Right lobe of liver (tissue), 6 donors: Measurements from ENCODE around the gene CIC. TPM values are rescaled to one million over a fixed set of nuclear protein-coding genes. Genes with fewer than 3 reads are reported as not detected.

Experiments used
- ATAC-seq, 4 donors: fragments of 200-7000 bp; cut with Tn5 transposase; one replicate each; pipeline ENCODE4 v1.9.1; 2020; ENCODE audit warnings: mild to moderate bottlenecking in 4 of 4, moderate library complexity in 4 of 4
- DNase-seq, 3 donors: peaks; one replicate each; pipeline ENCODE4 v3.0.0-alpha.2; 2020
- H3K27ac ChIP-seq, 3 donors: fragments of 200-600 bp; one replicate each; pipeline ENCODE4 v1.8.0; 2022
- H3K27me3 ChIP-seq, 2 donors: fragments of 200-600 bp; one replicate each; pipeline ENCODE4 v1.8.0; 2022
- H3K36me3 ChIP-seq, 4 donors: fragments of 200-600 bp; sonication (generic) in 1 of 4; one replicate each; pipeline versions ENCODE4 v1.5.1 to v1.8.0; 2017 to 2022; ENCODE audit warnings: control low read depth in 1 of 4
- H3K4me1 ChIP-seq, 4 donors: fragments of 200-600 bp; sonication (generic) in 1 of 4; one replicate each; pipeline versions ENCODE4 v1.5.1 to v1.8.0; 2017 to 2022; ENCODE audit warnings: control low read depth in 1 of 4
- H3K4me3 ChIP-seq, 3 donors: fragments of 200-600 bp; one replicate each; pipeline ENCODE4 v1.8.0; 2022
- H3K9me3 ChIP-seq, 4 donors: fragments of 200-600 bp; sonication (generic) in 1 of 4; one replicate each; pipeline versions ENCODE4 v1.5.1 to v1.8.0; 2017 to 2022; ENCODE audit warnings: control low read depth in 1 of 4
- POLR2A ChIP-seq: fragments of 450-650 bp; IDR thresholded peaks from one replicate; pipeline ENCODE4 v1.6.1; 2017; ENCODE audit warnings: antibody characterized with exemption, mild to moderate bottlenecking
- WGBS: methylation state at CpG from one replicate; pipeline ENCODE4 v1.1.6; 2018; ENCODE audit warnings: low coverage, low lambda C conversion rate; ENCODE audit not compliant: insufficient coverage; ENCODE audit errors: missing lambda C conversion rate; 5-methylcytosine and 5-hydroxymethylcytosine counted together
- intact Hi-C, 2 donors: fragments of 100-400 bp; cut with DNase I; formaldehyde crosslinking; loops; one replicate each; pipeline versions ENCODE4 v1.11.2 to v1.14.1; 2022
- total RNA-seq, 6 experiments: library from RNA; depleted of rRNA in 2 of 6; stranded (reverse); fragments of >200 nt in 2 of 6; fragmentation: NEBNext Ultra II Directional in 3 of 6; extraction: Animal tissue kit (Norgen Biotek cat#: 25700) in 3 of 6; gene quantifications; one replicate each; pipeline versions ENCODE4 v1.1.0 to v1.2.4, GENCODE V29; 2016 to 2023
- TF ChIP-seq, protein P1 (sequence below), 4 donors: fragments of 200-600 bp in 3 of 4; fragments of 450-650 bp in 1 of 4; IDR thresholded peaks; one replicate each; pipeline versions ENCODE4 v1.5.1 to v1.8.0; 2016 to 2022; ENCODE audit warnings: antibody characterized with exemption in 4 of 4, mild to moderate bottlenecking in 2 of 4
- donor health status: DM: no; HTN: yes; CAD: no.
- donor health status: DM: no; HTN: no; CAD: no.
- donor health status: DM: no; HTN: no; CAD: no.
- donor health status: DM: no; HTN: yes; CAD: no.
- donor health status: DM: no; HTN: yes; CAD: no.

Gene CIC
- total RNA-seq, 6 experiments from 2014 or later: 19.9 to 53.6 (median 35.2) TPM

DNA sequence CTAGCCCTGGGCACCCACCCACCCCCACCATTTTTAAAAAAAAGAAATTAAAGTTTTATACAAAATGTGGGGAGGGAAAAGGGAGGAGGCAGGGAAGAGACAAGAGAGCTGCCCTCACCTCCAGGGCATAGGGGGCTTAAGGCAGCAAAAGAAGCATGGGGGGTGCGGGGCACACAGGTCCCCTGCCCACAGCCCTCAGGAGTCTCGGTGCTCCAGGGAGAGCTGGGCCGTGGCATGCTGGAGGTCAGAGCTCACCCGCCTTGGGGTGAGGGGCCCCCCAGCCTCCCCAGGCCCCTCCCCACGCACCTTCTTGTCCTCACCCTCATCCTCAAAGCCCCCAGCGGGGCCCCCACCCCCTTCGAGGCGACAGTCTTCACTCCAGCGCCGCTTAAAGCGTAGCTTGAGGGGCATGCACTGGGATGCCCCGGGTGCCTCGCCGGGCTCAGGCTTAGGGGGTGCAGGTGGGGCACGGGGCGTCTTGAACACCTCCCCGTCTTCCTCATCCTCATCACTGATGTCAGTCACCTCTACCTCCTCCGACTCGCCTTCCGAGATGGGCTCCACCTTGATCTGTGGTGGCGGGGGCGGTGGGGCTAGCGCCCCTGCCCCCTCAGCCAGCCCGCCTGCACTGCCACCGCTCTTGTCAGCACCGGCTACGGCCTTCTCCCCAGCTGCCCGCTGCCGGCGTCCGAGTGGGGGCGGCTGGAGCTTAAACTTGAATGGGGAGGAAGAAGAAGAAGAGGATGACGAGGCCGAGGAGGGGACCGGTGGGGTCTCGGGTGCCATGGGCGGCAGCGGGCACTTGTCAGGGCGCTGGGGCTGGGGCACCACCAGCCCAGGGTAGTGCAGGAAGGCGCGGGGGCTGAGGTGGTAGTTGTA, 20.5 kb upstream of the CIC start:
- DNase-seq (no peak), ATAC-seq (no peak)
- no peaks in the 10 kb centered on the region for H3K9me3 ChIP-seq
- H3K27me3 ChIP-seq: no peaks in the 10 kb centered on the region
- no peak for TF ChIP-seq POLR2A
- TF ChIP-seq, protein P1, sequence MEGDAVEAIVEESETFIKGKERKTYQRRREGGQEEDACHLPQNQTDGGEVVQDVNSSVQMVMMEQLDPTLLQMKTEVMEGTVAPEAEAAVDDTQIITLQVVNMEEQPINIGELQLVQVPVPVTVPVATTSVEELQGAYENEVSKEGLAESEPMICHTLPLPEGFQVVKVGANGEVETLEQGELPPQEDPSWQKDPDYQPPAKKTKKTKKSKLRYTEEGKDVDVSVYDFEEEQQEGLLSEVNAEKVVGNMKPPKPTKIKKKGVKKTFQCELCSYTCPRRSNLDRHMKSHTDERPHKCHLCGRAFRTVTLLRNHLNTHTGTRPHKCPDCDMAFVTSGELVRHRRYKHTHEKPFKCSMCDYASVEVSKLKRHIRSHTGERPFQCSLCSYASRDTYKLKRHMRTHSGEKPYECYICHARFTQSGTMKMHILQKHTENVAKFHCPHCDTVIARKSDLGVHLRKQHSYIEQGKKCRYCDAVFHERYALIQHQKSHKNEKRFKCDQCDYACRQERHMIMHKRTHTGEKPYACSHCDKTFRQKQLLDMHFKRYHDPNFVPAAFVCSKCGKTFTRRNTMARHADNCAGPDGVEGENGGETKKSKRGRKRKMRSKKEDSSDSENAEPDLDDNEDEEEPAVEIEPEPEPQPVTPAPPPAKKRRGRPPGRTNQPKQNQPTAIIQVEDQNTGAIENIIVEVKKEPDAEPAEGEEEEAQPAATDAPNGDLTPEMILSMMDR (IDR thresholded peaks at IDR 0.05): no peak
- no peak overlapping the region for H3K27ac ChIP-seq
- no peak overlapping the region for H3K4me3 ChIP-seq
- 85% methylated on average over 13 of the region's 41 CpGs for WGBS
- H3K36me3 ChIP-seq: peaks cover 0 to 16% (median 5%) of the 10 kb centered on the region in 4 donors
- peaks cover 0 to 30% (median 11%) of the 10 kb centered on the region in 4 donors for H3K4me1 ChIP-seq
- intact Hi-C loops: loop anchor here in 1 of 2 donors (10.0 kb wide), 1 partner anchor 46 kb away; no protein-coding TSS in a partner anchor

DNA sequence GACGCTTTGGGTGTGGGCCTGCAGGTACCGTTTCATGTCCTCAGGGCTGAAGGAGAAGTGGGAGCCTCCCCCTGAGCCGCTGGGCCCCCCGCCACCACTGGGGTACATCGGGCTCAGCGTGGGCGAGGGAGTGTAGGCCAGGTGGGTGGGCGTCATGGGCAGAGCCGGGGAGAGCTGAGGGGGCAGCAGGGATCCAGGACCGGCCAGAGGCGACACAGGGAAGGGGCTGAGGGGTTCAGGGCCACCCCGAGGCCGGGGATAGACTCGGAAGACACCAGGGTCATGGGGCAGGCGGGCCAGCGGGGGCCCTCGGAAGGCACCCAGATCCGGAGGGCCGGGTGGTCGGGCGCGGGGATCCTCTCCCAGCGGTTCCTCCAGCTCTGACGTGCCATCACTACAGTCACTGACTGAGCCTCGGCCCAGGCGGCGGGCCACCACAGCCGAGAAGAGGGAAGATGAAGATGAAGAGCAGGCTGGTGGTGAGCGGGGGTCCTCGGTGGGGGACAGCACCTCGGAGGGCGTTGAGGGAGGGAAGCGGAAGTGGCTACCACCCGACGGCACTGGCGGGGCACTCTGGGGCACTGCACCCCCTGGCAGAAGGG, 19.8 kb upstream of the CIC start:
- Histone ChIP-seq H3K4me1 (peaks cover 0 to 30% (median 11%) of the 10 kb centered on the region in 4 donors), H3K27ac (no peak overlapping the region), H3K36me3 (peaks cover 0 to 16% (median 5%) of the 10 kb centered on the region in 4 donors), H3K4me3 (no peak overlapping the region), H3K9me3 (no peaks in the 10 kb centered on the region), H3K27me3 (no peaks in the 10 kb centered on the region)
- no peak for TF ChIP-seq POLR2A
- TF ChIP-seq, protein P1 (IDR thresholded peaks at IDR 0.05): no peak
- intact Hi-C loops: loop anchor here in 1 of 2 donors (10.0 kb wide), 1 partner anchor 46 kb away; no protein-coding TSS in a partner anchor
- ATAC-seq (no peak), DNase-seq (no peak)
- WGBS: 75% methylated on average over 11 of the region's 36 CpGs

DNA sequence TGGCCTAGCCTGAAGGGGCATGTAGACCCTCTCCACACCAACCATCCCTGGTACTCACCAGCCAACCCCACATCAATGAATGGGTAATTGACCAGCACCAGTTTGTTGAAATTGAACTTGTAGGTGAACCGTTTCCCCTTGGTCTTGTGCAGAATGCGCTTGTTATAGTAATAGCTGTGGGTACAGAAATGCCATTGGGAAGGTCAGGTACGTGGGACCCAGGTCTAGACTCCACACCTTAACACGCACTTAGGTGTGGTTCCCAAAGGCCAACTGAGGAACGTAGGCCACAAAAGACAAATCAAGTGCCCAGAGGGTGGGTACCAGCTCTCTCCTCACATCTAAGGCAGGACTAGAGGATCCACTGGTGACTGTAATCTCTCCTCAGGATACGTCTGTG, 19.3 kb upstream of the CIC start:
- WGBS: 62% methylated on average over 4 of the region's 6 CpGs
- Histone ChIP-seq H3K27ac (no peak overlapping the region), H3K9me3 (no peaks in the 10 kb centered on the region), H3K27me3 (no peaks in the 10 kb centered on the region), H3K4me3 (no peak overlapping the region), H3K4me1 (peaks cover 0 to 30% (median 10%) of the 10 kb centered on the region in 4 donors), H3K36me3 (peaks cover 0 to 16% (median 5%) of the 10 kb centered on the region in 4 donors)
- intact Hi-C loops: loop anchor here (5.0 to 10.0 kb wide), 2 partner anchors 38 to 45 kb away; no protein-coding TSS in a partner anchor
- ATAC-seq: no peak
- TF ChIP-seq POLR2A: no peak
- TF ChIP-seq, protein P1 (IDR thresholded peaks at IDR 0.05): no peak
- no peak for DNase-seq

DNA sequence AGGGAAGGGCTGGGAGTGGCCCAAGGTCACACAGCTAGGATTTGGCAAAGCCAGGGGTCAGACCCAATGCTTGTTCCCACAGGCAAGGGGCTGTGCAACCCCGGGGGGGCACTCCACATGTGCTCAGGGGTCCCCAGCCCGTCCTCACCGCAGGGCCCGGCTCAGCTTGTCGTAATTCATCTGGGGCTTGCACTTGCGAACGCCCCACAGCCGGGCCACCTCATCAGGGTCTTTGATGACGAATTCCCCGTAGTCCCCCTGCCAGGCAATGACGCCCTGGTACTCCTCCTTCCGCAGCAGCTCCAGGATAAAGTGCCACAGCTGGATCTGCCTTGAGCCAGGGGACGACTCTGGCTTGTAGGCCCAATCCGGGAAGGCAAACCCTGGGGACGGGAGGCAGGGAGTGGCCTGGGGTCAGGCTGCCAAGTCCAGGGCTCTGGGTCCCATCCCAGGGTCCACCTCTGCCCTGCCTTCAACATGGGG, 18.8 kb upstream of the CIC start:
- intact Hi-C loops: loop anchor here in 1 of 2 donors (5.0 kb wide), 1 partner anchor 37 kb away; no protein-coding TSS in a partner anchor
- no peaks in the 10 kb centered on the region for H3K27me3 ChIP-seq
- no CpG with 5 or more reads among the region's 15 CpGs for WGBS
- no peak for TF ChIP-seq POLR2A
- TF ChIP-seq, protein P1 (IDR thresholded peaks at IDR 0.05): no peak
- no peak overlapping the region for H3K4me3 ChIP-seq
- peak overlapping the region in 1 of 3 donors; percentile 24 for H3K27ac ChIP-seq
- no peaks in the 10 kb centered on the region for H3K9me3 ChIP-seq
- H3K4me1 ChIP-seq: peaks cover 0 to 26% (median 8%) of the 10 kb centered on the region in 4 donors
- H3K36me3 ChIP-seq: peaks cover 0 to 16% (median 5%) of the 10 kb centered on the region in 4 donors
- DNase-seq: no peak
- ATAC-seq: no peak
